NT2/D1 (cell line): ENCODE measurements around the gene KANSL3.

Experiments
- DNase-seq: peaks from one replicate; pipeline ENCODE4 v3.0.0-alpha.2; 2011; ENCODE audit warnings: low read depth, low spot score
- H3K27me3 ChIP-seq: 2 replicates; pipeline ENCODE4 v1.6.0; 2011; ENCODE audit warnings: mild to moderate bottlenecking; ENCODE audit not compliant: insufficient read length, insufficient read depth
- H3K36me3 ChIP-seq: 2 replicates; pipeline ENCODE4 v1.6.1; 2011; ENCODE audit warnings: mild to moderate bottlenecking, low read length, mixed read lengths; ENCODE audit not compliant: insufficient read depth, insufficient read length
- H3K4me1 ChIP-seq: 2 replicates; pipeline ENCODE4 v1.5.1; 2011; ENCODE audit not compliant: insufficient read depth, insufficient read length
- H3K4me3 ChIP-seq: 2 replicates; pipeline ENCODE4 v1.5.1; 2011; ENCODE audit warnings: low read depth; ENCODE audit not compliant: insufficient read length
- H3K9ac ChIP-seq: 2 replicates; pipeline ENCODE4 v1.6.0; 2011; ENCODE audit warnings: low read depth; ENCODE audit not compliant: insufficient read length
- H3K9me3 ChIP-seq: 2 replicates; pipeline ENCODE4 v1.5.1; 2011; ENCODE audit warnings: mild to moderate bottlenecking, low read length; ENCODE audit not compliant: insufficient read depth
- SUZ12 ChIP-seq: IDR thresholded peaks from 2 replicates; pipeline ENCODE4 v1.6.1; 2011; ENCODE audit not compliant: insufficient read length, insufficient read depth; ENCODE audit errors: extremely low read depth
- YY1 ChIP-seq: IDR thresholded peaks from 2 replicates; pipeline ENCODE4 v1.6.1; 2011; ENCODE audit not compliant: insufficient read length, insufficient read depth
- ZNF274 ChIP-seq: IDR thresholded peaks from 2 replicates; pipeline ENCODE4 v1.6.1; 2011; ENCODE audit warnings: mild to moderate bottlenecking, low read depth, low read length

The KANSL3 gene

GRCh38 chr2:96602330-96602823 lies 35.7 kb downstream of the KANSL3 start:
- TF ChIP-seq YY1 (no peak), SUZ12 (no peak), ZNF274 (no peak)
- Histone ChIP-seq H3K4me1 (no peaks in the 10 kb centered on the region), H3K36me3 (peaks cover 94% of the 10 kb centered on the region), H3K9ac (no peak overlapping the region), H3K4me3 (no peak overlapping the region), H3K27me3 (no peaks in the 10 kb centered on the region), H3K9me3 (no peaks in the 10 kb centered on the region)
- no peak for DNase-seq

GRCh38 chr2:96601382-96602292 lies 36.5 kb downstream of the KANSL3 start:
- Histone ChIP-seq H3K9ac (no peak overlapping the region), H3K36me3 (peaks cover 94% of the 10 kb centered on the region), H3K4me3 (no peak overlapping the region), H3K4me1 (no peaks in the 10 kb centered on the region), H3K9me3 (no peaks in the 10 kb centered on the region), H3K27me3 (no peaks in the 10 kb centered on the region)
- no peak for TF ChIP-seq ZNF274
- no peak for TF ChIP-seq YY1
- TF ChIP-seq SUZ12, result no peak
- no peak for DNase-seq

- Histone ChIP-seq H3K36me3 (peaks cover 94% of the 10 kb centered on the region), H3K4me1 (no peaks in the 10 kb centered on the region), H3K4me3 (no peak overlapping the region), H3K9me3 (no peaks in the 10 kb centered on the region), H3K9ac (no peak overlapping the region), H3K27me3 (no peaks in the 10 kb centered on the region)
- TF ChIP-seq ZNF274, result no peak
- TF ChIP-seq SUZ12, result no peak
- no peak for TF ChIP-seq YY1
- no peak for DNase-seq
These were observed 38.2 kb downstream of the KANSL3 start for GRCh38 chr2:96599941-96600340.

- Histone ChIP-seq H3K27me3 (no peaks in the 10 kb centered on the region), H3K36me3 (peaks cover 97% of the 10 kb centered on the region), H3K9me3 (no peaks in the 10 kb centered on the region), H3K9ac (no peak overlapping the region), H3K4me3 (no peak overlapping the region), H3K4me1 (no peaks in the 10 kb centered on the region)
- DNase-seq, result no peak
- TF ChIP-seq YY1 (no peak), ZNF274 (no peak), SUZ12 (no peak)
These were observed 41.5 kb downstream of the KANSL3 start for GRCh38 chr2:96596596-96596995.

GRCh38 chr2:96594691-96595152 lies 43.4 kb downstream of the KANSL3 start:
- DNase-seq, result no peak
- no peaks in the 10 kb centered on the region for H3K4me1 ChIP-seq
- no peaks in the 10 kb centered on the region for H3K27me3 ChIP-seq
- no peaks in the 10 kb centered on the region for H3K9me3 ChIP-seq
- no peak overlapping the region for H3K4me3 ChIP-seq
- peaks cover 86% of the 10 kb centered on the region for H3K36me3 ChIP-seq
- no peak for TF ChIP-seq SUZ12
- TF ChIP-seq ZNF274, result no peak
- no peak for TF ChIP-seq YY1
- H3K9ac ChIP-seq, result no peak overlapping the region

GRCh38 chr2:96594282-96594681 lies 43.8 kb downstream of the KANSL3 start:
- H3K27me3 ChIP-seq, result no peaks in the 10 kb centered on the region
- H3K4me1 ChIP-seq, result no peaks in the 10 kb centered on the region
- TF ChIP-seq YY1, result no peak
- TF ChIP-seq SUZ12, result no peak
- no peak for TF ChIP-seq ZNF274
- H3K9me3 ChIP-seq, result no peaks in the 10 kb centered on the region
- H3K36me3 ChIP-seq, result peaks cover 82% of the 10 kb centered on the region
- H3K4me3 ChIP-seq, result no peak overlapping the region
- no peak overlapping the region for H3K9ac ChIP-seq
- DNase-seq, result no peak

GRCh38 chr2:96591494-96591893 lies 46.6 kb downstream of the KANSL3 start:
- peaks cover 63% of the 10 kb centered on the region for H3K36me3 ChIP-seq

More at GRCh38 chr2:96591494-96591893, 46.6 kb downstream of the KANSL3 start:
- Histone ChIP-seq H3K9ac (no peak overlapping the region), H3K4me1 (no peaks in the 10 kb centered on the region), H3K27me3 (no peaks in the 10 kb centered on the region), H3K4me3 (no peak overlapping the region), H3K9me3 (no peaks in the 10 kb centered on the region)
- TF ChIP-seq SUZ12, result no peak
- no peak for TF ChIP-seq ZNF274
- no peak for TF ChIP-seq YY1
- DNase-seq, result no peak
